22Rv1 (cell line): ENCODE measurements around the gene KRT71.

Source experiments
- CTCF ChIP-seq: fragments of 450-650 bp; IDR thresholded peaks from 2 replicates; pipeline ENCODE4 v1.5.1; 2017; ENCODE audit warnings: mild to moderate bottlenecking
- ZFX ChIP-seq: fragments of 450-650 bp; IDR thresholded peaks from 2 replicates; pipeline ENCODE4 v1.6.1; 2017; ENCODE audit warnings: antibody characterized with exemption, borderline replicate concordance

DNA sequence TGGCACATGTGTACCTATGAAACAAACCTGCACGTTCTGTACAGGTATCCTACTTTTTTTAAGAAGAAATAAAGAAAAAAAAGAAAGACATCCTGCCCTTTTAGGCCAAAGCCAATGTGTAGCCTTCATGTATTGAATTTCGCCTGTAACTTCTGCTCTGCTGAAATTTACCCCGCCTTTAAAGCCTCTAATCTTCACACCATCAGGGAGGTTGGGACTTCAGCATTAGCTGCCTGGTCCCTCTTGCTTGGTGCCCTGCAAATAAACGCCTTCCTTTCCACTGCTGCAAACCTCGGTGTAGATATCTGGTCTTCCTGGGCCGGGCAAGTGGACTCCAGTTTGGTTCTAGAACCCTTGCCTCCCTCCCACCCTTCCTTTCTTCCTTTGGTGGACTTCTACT lies 2.6 kb upstream of the KRT71 start:
- TF ChIP-seq CTCF (no peak), ZFX (no peak)
